ENCODE measurements around the gene TIPRL. TPM values are rescaled to one million over a fixed set of nuclear protein-coding genes. Genes with fewer than 3 reads are reported as not detected.
"Not testable (repeated sequence)": the region's sequence is repeated elsewhere in the genome, so short reads cannot be mapped to it uniquely, and the experiment has no call there.

TIPRL gene
- total and polyA plus RNA-seq, 2 donors = 29.5 to 39.3 TPM

DNA sequence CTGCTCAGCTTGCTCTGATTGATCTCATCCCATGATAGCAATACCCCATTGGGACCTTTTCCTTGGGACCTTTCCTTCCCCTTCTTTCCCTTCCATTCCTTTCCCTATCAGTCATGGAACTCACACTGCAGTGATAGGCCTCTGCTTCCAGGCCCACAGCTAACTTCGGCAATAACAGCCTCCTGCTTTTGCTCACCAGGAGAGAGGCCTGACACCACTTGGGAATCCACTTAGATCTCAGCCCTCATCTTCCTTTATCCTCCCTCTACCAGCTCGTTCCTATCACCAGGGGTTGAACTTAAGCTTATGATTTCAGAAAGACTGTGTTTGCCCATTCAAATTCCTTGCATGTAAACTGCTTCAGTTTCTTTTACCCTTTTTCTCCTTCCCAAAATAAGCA lies 11.0 kb upstream of the TIPRL start:
- peaks cover 0 to 5% of the 10 kb centered on the region in 2 donors for H3K4me1 ChIP-seq (ENCODE audit: control insufficient read depth in 2 of 2, insufficient read depth in 2 of 2, low read length in 2 of 2)
- WGBS = 97% methylated on average over 2 of the region's 2 CpGs
- H3K4me3 ChIP-seq (ENCODE audit: low read length in 2 of 2) = no peak overlapping the region
- no peaks in the 10 kb centered on the region for H3K27me3 ChIP-seq (ENCODE audit: control insufficient read depth in 2 of 2, insufficient read depth in 1 of 2, low read length in 1 of 2)
- H3K36me3 ChIP-seq (ENCODE audit: control insufficient read depth in 2 of 2, insufficient read depth in 2 of 2, low read length in 1 of 2) = no peaks in the 10 kb centered on the region
- H3K27ac ChIP-seq (ENCODE audit: low read depth in 1 of 2, low read length in 1 of 2) = no peak overlapping the region
- no peak for DNase-seq (ENCODE audit: low read depth in 6 of 9, low spot score in 9 of 9)
- no peaks in the 10 kb centered on the region for H3K9me3 ChIP-seq (ENCODE audit: control insufficient read depth in 2 of 2, insufficient read depth in 1 of 2, low read length in 1 of 2)

DNA sequence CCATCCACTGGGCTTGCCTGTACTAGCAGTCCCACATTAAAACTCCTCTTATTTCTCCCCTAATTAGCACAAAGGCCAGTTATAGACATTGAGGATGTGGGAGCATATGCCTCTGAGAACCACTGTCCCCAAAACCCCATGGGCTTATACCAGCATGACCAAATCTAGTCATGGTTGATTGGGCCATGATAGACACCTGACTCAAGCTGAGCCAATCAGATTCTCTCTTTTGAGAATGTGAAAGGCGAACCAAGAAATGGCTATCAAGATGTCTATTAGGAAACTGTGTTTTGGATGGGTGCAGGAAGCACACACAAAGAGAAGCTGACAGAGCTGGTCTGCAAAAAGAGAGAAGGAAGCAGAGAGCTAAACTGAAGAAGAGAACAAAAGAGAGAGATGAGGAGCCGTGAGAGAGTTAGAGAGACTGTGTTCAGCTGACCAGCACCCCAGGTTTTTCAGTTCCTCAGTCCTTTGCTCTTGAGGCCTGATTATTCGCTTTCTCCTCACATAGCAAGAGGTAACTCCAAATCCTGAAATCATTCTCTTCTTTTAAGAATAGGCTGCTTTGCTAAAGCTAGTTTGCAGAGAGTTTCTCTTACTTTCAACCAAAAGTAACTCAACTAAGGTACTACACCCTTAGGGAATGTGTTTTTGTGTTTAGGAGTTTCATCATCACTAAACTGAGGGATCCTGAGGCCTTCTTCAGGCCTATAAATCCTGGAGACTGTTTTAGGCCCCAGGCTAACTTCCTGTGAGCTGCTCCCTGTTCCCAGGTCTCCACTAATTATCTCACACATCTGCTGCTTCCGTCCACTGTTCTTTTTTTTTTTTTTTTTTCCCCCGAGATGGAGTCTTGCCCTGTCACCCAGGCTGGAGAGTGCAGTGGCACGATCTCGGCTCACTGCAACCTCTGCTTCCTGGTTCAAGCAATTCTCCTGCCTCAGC lies 7.9 kb upstream of the TIPRL start:
- H3K9me3 ChIP-seq (ENCODE audit: control insufficient read depth in 2 of 2, insufficient read depth in 1 of 2, low read length in 1 of 2) = no peaks in the 10 kb centered on the region
- no peaks in the 10 kb centered on the region for H3K36me3 ChIP-seq (ENCODE audit: control insufficient read depth in 2 of 2, insufficient read depth in 2 of 2, low read length in 1 of 2)
- H3K4me1 ChIP-seq (ENCODE audit: control insufficient read depth in 2 of 2, insufficient read depth in 2 of 2, low read length in 2 of 2) = no peaks in the 10 kb centered on the region
- 96% methylated on average over 7 of the region's 7 CpGs for WGBS
- H3K27me3 ChIP-seq (ENCODE audit: control insufficient read depth in 2 of 2, insufficient read depth in 1 of 2, low read length in 1 of 2) = no peaks in the 10 kb centered on the region
- no peak overlapping the region for H3K27ac ChIP-seq (ENCODE audit: low read depth in 1 of 2, low read length in 1 of 2)
- H3K4me3 ChIP-seq (ENCODE audit: low read length in 2 of 2) = no peak overlapping the region
- no peak for DNase-seq (ENCODE audit: low read depth in 6 of 9, low spot score in 9 of 9)

DNA sequence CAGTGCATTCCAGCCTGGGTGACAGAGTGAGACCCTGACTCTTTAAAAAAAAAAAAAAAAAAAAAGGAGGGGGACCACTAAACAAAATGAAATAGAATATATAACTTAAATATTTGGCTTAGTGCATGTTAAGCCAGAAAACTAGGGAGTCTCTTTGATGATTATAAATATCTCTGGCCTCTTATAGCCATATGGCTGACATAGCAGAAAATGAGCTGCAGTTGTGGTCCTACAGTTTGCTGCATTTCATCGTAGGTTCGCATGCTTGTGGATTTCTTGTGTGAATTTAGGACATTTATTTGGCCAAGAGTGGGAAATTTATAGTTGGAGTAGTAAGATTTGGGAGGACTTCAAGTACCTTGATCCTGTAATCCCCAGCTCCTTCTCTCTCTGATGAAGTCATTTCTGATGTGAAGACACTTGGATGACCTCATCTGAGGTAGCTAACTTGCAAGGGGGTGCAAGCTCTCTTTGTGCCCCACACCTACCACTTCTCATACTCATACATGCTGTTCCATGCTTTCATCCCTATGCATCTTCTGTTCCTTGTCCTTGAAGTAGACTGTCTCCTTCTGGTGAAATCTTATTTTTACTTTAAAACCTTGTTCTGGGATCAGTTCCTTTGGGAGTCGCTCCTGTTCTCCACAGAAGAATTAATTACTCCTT lies 6.4 kb upstream of the TIPRL start:
- Histone ChIP-seq H3K4me3 (ENCODE audit: low read length in 2 of 2) (no peak overlapping the region), H3K27ac (ENCODE audit: low read depth in 1 of 2, low read length in 1 of 2) (no peak overlapping the region), H3K4me1 (ENCODE audit: control insufficient read depth in 2 of 2, insufficient read depth in 2 of 2, low read length in 2 of 2) (no peaks in the 10 kb centered on the region), H3K36me3 (ENCODE audit: control insufficient read depth in 2 of 2, insufficient read depth in 2 of 2, low read length in 1 of 2) (no peaks in the 10 kb centered on the region), H3K9me3 (ENCODE audit: control insufficient read depth in 2 of 2, insufficient read depth in 1 of 2, low read length in 1 of 2) (no peaks in the 10 kb centered on the region), H3K27me3 (ENCODE audit: control insufficient read depth in 2 of 2, insufficient read depth in 1 of 2, low read length in 1 of 2) (no peaks in the 10 kb centered on the region)
- DNase-seq (ENCODE audit: low read depth in 6 of 9, low spot score in 9 of 9) = no peak
- 95% methylated on average over 3 of the region's 3 CpGs for WGBS

DNA sequence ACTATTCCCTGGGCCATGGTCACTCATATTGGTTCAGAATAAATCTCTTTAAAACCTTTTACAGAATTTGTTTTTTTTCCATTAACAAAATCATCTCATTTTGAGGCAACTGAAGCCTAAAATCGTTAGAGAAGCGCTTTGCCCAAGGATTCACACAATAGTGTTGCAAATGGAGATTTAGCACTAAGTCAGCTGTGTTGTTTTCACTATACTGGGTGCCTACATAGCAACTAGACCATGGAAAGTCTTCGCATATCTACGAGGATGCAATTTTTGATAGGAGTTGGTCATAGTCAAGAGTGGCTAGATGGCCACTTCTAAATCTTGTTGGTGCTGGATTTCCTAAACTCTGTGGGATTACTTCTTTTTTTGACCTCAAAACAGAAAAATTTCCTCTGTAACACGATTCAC lies 530 bp upstream of the TIPRL start:
- H3K36me3 ChIP-seq (ENCODE audit: control insufficient read depth in 2 of 2, insufficient read depth in 2 of 2, low read length in 1 of 2) = peaks cover 0 to 3% of the 10 kb centered on the region in 2 donors
- H3K27me3 ChIP-seq (ENCODE audit: control insufficient read depth in 2 of 2, insufficient read depth in 1 of 2, low read length in 1 of 2) = no peaks in the 10 kb centered on the region
- H3K9me3 ChIP-seq (ENCODE audit: control insufficient read depth in 2 of 2, insufficient read depth in 1 of 2, low read length in 1 of 2) = peaks cover 0 to 2% of the 10 kb centered on the region in 2 donors
- peak overlapping the region; percentile 86 to 88 for H3K27ac ChIP-seq (ENCODE audit: low read depth in 1 of 2, low read length in 1 of 2)
- H3K4me1 ChIP-seq (ENCODE audit: control insufficient read depth in 2 of 2, insufficient read depth in 2 of 2, low read length in 2 of 2) = peaks cover 4 to 11% of the 10 kb centered on the region in 2 donors
- peak overlapping the region; percentile 68 to 96 for H3K4me3 ChIP-seq (ENCODE audit: low read length in 2 of 2)
- peak in 1 of 9 donors; percentile 7 for DNase-seq (ENCODE audit: low read depth in 6 of 9, low spot score in 9 of 9)
- 74% methylated on average over 5 of the region's 5 CpGs for WGBS

DNA sequence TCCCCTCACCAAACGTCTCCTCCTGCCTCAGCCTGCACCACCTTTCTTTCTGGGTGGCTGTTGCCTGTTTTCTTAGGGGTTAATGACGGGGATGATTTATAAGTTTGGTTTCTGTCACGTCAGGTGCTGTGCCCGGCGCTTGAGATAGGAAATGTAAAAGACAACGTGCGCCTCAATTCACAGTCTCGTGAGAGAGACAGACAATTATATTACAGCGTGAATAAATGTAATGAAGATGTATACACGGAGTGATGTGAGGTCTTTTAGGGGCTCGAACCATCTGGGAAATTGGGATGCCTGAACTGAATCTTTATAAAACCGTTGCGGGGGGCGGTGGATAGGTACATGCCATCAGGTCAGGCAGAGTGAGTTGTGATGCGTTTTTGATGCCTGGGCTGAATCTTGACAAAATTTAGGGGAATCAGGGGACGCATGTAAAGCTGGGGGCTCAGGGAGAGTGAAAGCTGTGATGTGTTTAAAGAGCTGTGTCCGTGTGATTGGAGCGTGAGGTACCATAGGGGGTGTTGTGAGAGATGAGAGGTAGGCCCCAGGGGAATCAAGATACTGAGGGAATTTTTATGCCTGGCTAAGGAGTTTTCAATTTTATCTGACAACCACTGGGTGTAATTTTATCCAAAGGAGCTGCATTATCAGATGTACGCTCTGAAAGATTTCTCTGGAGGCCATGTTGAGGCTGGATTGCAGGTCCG lies 831 bp downstream of the TIPRL start:
- WGBS = 9% methylated on average over 20 of the region's 20 CpGs
- Histone ChIP-seq H3K36me3 (ENCODE audit: control insufficient read depth in 2 of 2, insufficient read depth in 2 of 2, low read length in 1 of 2) (peaks cover 3 to 5% of the 10 kb centered on the region in 2 donors), H3K4me3 (ENCODE audit: low read length in 2 of 2) (peak overlapping the region; percentile 68 to 96), H3K27me3 (ENCODE audit: control insufficient read depth in 2 of 2, insufficient read depth in 1 of 2, low read length in 1 of 2) (no peaks in the 10 kb centered on the region), H3K9me3 (ENCODE audit: control insufficient read depth in 2 of 2, insufficient read depth in 1 of 2, low read length in 1 of 2) (peaks cover 0 to 2% of the 10 kb centered on the region in 2 donors), H3K27ac (ENCODE audit: low read depth in 1 of 2, low read length in 1 of 2) (peak overlapping the region; percentile 86 to 93), H3K4me1 (ENCODE audit: control insufficient read depth in 2 of 2, insufficient read depth in 2 of 2, low read length in 2 of 2) (peaks cover 4 to 11% of the 10 kb centered on the region in 2 donors)
- DNase-seq (ENCODE audit: low read depth in 6 of 9, low spot score in 9 of 9) = peak in 4 of 9 donors; percentile 4 to 70 (median 6)

DNA sequence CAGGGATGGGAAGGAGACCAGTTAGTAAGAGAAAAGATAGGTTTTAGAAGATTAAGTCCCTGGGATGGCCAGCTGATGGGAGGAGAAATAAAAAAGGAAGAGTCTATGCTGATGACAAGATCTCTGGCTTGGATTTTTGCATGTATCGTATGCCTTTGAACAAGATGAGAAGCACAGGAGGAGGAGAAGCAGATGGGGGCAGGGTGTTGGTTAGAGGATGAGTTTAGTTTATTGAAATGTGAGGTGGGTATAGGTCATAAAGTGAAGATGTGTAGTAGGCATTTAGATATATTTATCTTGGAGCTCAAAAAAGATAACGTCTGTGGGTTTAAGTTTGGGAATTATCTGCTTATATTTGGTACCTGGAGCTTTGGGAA lies 1.4 kb downstream of the TIPRL start:
- H3K27me3 ChIP-seq (ENCODE audit: control insufficient read depth in 2 of 2, insufficient read depth in 1 of 2, low read length in 1 of 2) = no peaks in the 10 kb centered on the region
- peaks cover 3 to 5% of the 10 kb centered on the region in 2 donors for H3K36me3 ChIP-seq (ENCODE audit: control insufficient read depth in 2 of 2, insufficient read depth in 2 of 2, low read length in 1 of 2)
- H3K4me3 ChIP-seq (ENCODE audit: low read length in 2 of 2) = peak overlapping the region; percentile 68 to 96
- whole genome bisulfite sequencing = 57% methylated on average over 2 of the region's 2 CpGs
- peaks cover 0 to 2% of the 10 kb centered on the region in 2 donors for H3K9me3 ChIP-seq (ENCODE audit: control insufficient read depth in 2 of 2, insufficient read depth in 1 of 2, low read length in 1 of 2)
- H3K4me1 ChIP-seq (ENCODE audit: control insufficient read depth in 2 of 2, insufficient read depth in 2 of 2, low read length in 2 of 2) = peaks cover 4 to 11% of the 10 kb centered on the region in 2 donors
- no peak overlapping the region for H3K27ac ChIP-seq (ENCODE audit: low read depth in 1 of 2, low read length in 1 of 2)
- DNase-seq (ENCODE audit: low read depth in 6 of 9, low spot score in 9 of 9) = peak in 3 of 9 donors; percentile 4 to 15 (median 14)

DNA sequence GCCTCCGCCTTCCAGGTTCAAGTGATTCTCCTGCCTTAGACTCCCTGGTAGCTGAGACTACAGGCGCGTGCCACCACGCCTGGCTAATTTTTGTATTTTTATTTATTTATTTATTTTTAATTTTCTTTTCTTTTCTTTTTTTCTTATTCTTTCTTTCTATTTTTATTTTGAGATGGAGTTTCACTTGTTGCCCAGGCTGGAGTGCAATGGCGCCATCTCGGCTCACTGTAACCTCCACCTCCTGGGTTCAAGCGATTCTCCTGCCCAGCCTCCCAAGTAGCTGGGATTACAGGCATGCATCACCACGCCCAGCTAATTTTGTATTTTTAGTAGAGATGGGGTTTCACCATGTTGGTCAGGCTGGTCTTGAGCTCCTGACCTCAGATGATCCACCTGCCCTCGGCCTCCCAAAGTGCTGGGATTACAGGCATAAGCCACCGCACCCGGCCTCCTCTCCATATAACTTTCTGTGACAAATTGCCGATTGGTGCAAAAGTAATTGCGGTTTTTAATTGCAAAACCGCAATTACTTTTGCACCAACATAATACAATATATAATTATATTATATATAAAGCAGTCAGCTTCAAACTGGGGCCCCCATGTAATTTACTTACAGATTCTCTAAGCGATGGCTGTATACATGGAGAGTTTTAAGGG lies 2.4 kb downstream of the TIPRL start:
- not testable (repeated sequence) for DNase-seq (ENCODE audit: low read depth in 6 of 9, low spot score in 9 of 9); H3K27me3 ChIP-seq (ENCODE audit: control insufficient read depth in 2 of 2, insufficient read depth in 1 of 2, low read length in 1 of 2); H3K27ac ChIP-seq (ENCODE audit: low read depth in 1 of 2, low read length in 1 of 2); H3K36me3 ChIP-seq (ENCODE audit: control insufficient read depth in 2 of 2, insufficient read depth in 2 of 2, low read length in 1 of 2); H3K4me3 ChIP-seq (ENCODE audit: low read length in 2 of 2); H3K9me3 ChIP-seq (ENCODE audit: control insufficient read depth in 2 of 2, insufficient read depth in 1 of 2, low read length in 1 of 2)
- 99% methylated on average over 15 of the region's 15 CpGs for WGBS
- H3K4me1 ChIP-seq (ENCODE audit: control insufficient read depth in 2 of 2, insufficient read depth in 2 of 2, low read length in 2 of 2) = peaks cover 4 to 11% of the 10 kb centered on the region in 2 donors

DNA sequence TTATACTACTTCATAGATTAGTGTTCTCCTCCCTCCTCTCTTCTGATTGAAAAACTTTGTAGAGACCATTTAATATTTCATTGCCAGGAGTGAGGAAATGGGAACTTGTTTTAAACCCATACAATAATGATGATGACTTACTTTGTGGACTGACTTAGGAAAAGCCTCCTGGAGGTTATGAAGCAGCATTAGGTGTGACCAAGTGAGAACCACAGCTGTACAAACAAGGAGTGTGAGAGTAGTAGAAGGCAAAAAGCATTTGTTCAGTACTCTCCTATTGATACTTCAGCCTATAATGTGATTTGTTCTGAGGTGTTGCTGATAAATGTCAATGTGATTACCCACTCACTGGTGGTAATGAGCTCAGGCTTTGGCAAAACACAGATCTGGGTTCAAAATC lies 8.4 kb downstream of the TIPRL start:
- Histone ChIP-seq H3K27ac (ENCODE audit: low read depth in 1 of 2, low read length in 1 of 2) (no peak overlapping the region), H3K4me3 (ENCODE audit: low read length in 2 of 2) (no peak overlapping the region), H3K9me3 (ENCODE audit: control insufficient read depth in 2 of 2, insufficient read depth in 1 of 2, low read length in 1 of 2) (no peaks in the 10 kb centered on the region), H3K4me1 (ENCODE audit: control insufficient read depth in 2 of 2, insufficient read depth in 2 of 2, low read length in 2 of 2) (no peaks in the 10 kb centered on the region), H3K27me3 (ENCODE audit: control insufficient read depth in 2 of 2, insufficient read depth in 1 of 2, low read length in 1 of 2) (no peaks in the 10 kb centered on the region), H3K36me3 (ENCODE audit: control insufficient read depth in 2 of 2, insufficient read depth in 2 of 2, low read length in 1 of 2) (peaks cover 8 to 30% of the 10 kb centered on the region in 2 donors)
- no peak for DNase-seq (ENCODE audit: low read depth in 6 of 9, low spot score in 9 of 9)
